H1 (cell line): ENCODE data around the gene BARHL1.

Source experiments
- POLR2A ChIP-seq, 2 experiments: IDR thresholded peaks; 1 replicate in 1 of 2; 2 replicates in 1 of 2; pipeline ENCODE4 v1.6.1; 2011; ENCODE audit warnings: low read depth in 2 of 2, low read length in 2 of 2, mild to moderate bottlenecking in 2 of 2; ENCODE audit errors: control extremely low read depth in 1 of 2
- TF ChIP-seq, protein P1 (sequence below): IDR thresholded peaks from 2 replicates; pipeline ENCODE4 v1.6.1; 2011; ENCODE audit warnings: low read length, improper control_type of control experiment

DNA sequence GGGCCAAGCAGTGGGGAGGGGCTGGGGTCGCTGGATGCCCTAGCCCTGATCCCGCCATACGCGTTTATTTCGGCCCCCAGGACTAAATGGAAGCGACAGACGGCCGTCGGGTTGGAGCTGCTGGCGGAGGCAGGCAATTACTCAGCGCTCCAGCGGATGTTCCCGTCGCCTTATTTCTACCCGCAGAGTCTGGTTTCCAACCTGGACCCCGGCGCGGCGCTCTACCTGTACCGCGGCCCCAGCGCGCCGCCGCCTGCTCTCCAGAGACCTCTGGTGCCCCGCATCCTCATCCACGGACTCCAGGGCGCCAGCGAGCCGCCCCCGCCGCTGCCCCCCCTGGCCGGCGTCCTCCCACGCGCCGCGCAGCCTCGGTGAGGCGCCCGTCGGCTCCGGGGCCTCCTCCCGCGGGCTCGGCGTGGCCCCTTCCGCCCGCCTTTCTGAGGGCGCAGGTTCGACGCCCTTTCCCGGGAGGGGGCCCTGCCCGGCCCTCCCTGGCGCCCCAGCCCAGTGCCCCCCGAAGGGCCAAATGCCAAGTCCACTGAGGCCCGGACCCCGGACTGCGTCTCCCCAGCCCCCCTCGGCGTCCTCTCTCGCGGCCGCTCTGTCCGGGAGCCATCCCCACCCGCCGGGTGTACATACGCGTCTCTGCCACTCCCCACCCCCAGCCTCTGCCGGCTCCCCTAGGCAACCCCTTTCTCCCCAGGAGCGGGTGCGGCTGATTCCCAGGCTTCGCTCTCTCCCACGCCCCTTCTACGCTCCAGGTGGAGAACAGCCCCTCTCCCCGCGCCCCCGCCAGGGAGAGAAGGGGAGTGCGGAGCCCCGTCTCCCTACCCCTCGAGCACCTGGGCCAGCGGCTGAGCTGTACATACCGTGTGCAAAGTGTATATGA is 7.0 kb downstream of the BARHL1 start:
- TF ChIP-seq POLR2A (IDR thresholded peaks at IDR 0.05; ENCODE audit: control extremely low read depth in 1 of 2, low read depth in 2 of 2, low read length in 2 of 2): no peak
- TF ChIP-seq, protein P1, sequence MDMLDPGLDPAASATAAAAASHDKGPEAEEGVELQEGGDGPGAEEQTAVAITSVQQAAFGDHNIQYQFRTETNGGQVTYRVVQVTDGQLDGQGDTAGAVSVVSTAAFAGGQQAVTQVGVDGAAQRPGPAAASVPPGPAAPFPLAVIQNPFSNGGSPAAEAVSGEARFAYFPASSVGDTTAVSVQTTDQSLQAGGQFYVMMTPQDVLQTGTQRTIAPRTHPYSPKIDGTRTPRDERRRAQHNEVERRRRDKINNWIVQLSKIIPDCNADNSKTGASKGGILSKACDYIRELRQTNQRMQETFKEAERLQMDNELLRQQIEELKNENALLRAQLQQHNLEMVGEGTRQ: no peak
